Osteoblast (primary cell): ENCODE measurements around the gene MEOX2. TPM values are rescaled to one million over a fixed set of nuclear protein-coding genes. Genes with fewer than 3 reads are reported as not detected.

Source experiments
- DNase-seq: peaks from one replicate; pipeline ENCODE4 v3.0.0; 2011; ENCODE audit warnings: low spot score, mixed read lengths; ENCODE audit not compliant: insufficient read length; ENCODE audit errors: missing footprints
- H2AFZ ChIP-seq: 2 replicates; pipeline ENCODE4 v1.6.0; 2011; ENCODE audit warnings: mild to moderate bottlenecking, low read length
- H3K27ac ChIP-seq: 2 replicates; pipeline ENCODE4 v1.5.1; 2011; ENCODE audit warnings: mild to moderate bottlenecking, low read depth, low read length, moderate library complexity
- H3K27me3 ChIP-seq: 2 replicates; pipeline ENCODE4 v1.6.0; 2012; ENCODE audit warnings: mild to moderate bottlenecking, control low read depth, inconsistent platforms, low read length, moderate library complexity; ENCODE audit not compliant: insufficient read depth
- H3K36me3 ChIP-seq: 2 replicates; pipeline ENCODE4 v1.5.1; 2011; ENCODE audit warnings: mild to moderate bottlenecking, low read length, control low read depth, moderate library complexity; ENCODE audit not compliant: insufficient read depth
- H3K4me1 ChIP-seq: 2 replicates; pipeline ENCODE4 v1.5.1; 2011; ENCODE audit warnings: mild to moderate bottlenecking, low read length, control low read depth, moderate library complexity; ENCODE audit not compliant: insufficient read depth
- H3K4me2 ChIP-seq: 2 replicates; pipeline ENCODE4 v1.6.0; 2011; ENCODE audit warnings: mild to moderate bottlenecking, low read length; ENCODE audit not compliant: insufficient read depth
- H3K4me3 ChIP-seq: fragments of 200-600 bp; sonication (generic); 3 replicates; pipeline ENCODE4 v1.5.1; 2012; ENCODE audit warnings: mild to moderate bottlenecking, low read length, inconsistent platforms; ENCODE audit not compliant: insufficient read depth
- H3K79me2 ChIP-seq: 2 replicates; pipeline ENCODE4 v1.6.0; 2012; ENCODE audit warnings: mild to moderate bottlenecking, low read length, control low read depth, inconsistent platforms; ENCODE audit not compliant: insufficient read depth
- H3K9me3 ChIP-seq: 2 replicates; pipeline ENCODE4 v1.5.1; 2011; ENCODE audit warnings: low read depth, low read length, control low read depth
- H4K20me1 ChIP-seq: 2 replicates; pipeline ENCODE4 v1.6.0; 2012; ENCODE audit warnings: mild to moderate bottlenecking, low read length, control low read depth; ENCODE audit not compliant: insufficient read depth
- CTCF ChIP-seq: IDR thresholded peaks from 2 replicates; pipeline ENCODE4 v1.5.1; 2011; ENCODE audit warnings: mild to moderate bottlenecking, low read depth, low read length, moderate library complexity; ENCODE audit errors: extremely low read depth
- total RNA-seq: library from RNA; depleted of rRNA; stranded (reverse); fragments of >200 nt; gene quantifications from 2 replicates; pipeline ENCODE4 v1.2.3, GENCODE V29; 2012

Gene MEOX2
- total RNA-seq, 1 donor: 4.7 TPM

- DNase-seq: no peak
- Histone ChIP-seq H3K79me2 (peaks cover 5% of the 10 kb centered on the region), H4K20me1 (no peaks in the 10 kb centered on the region), H3K27me3 (no peaks in the 10 kb centered on the region), H3K27ac (no peak overlapping the region), H3K4me3 (no peak overlapping the region), H2AFZ (no peak overlapping the region), H3K4me2 (no peak overlapping the region), H3K9me3 (no peaks in the 10 kb centered on the region), H3K36me3 (no peaks in the 10 kb centered on the region), H3K4me1 (no peaks in the 10 kb centered on the region)
- TF ChIP-seq CTCF: no peak
Observed at GRCh38 chr7:15674586-15674985, 11.9 kb downstream of the MEOX2 start.

- Histone ChIP-seq H2AFZ (no peak overlapping the region), H4K20me1 (no peaks in the 10 kb centered on the region), H3K79me2 (no peaks in the 10 kb centered on the region), H3K4me3 (no peak overlapping the region), H3K9me3 (no peaks in the 10 kb centered on the region), H3K4me2 (no peak overlapping the region), H3K27ac (no peak overlapping the region), H3K27me3 (no peaks in the 10 kb centered on the region), H3K36me3 (no peaks in the 10 kb centered on the region), H3K4me1 (no peaks in the 10 kb centered on the region)
- no peak for DNase-seq
- no peak for TF ChIP-seq CTCF
Observed at GRCh38 chr7:15669443-15670090, 16.9 kb downstream of the MEOX2 start.

DNA sequence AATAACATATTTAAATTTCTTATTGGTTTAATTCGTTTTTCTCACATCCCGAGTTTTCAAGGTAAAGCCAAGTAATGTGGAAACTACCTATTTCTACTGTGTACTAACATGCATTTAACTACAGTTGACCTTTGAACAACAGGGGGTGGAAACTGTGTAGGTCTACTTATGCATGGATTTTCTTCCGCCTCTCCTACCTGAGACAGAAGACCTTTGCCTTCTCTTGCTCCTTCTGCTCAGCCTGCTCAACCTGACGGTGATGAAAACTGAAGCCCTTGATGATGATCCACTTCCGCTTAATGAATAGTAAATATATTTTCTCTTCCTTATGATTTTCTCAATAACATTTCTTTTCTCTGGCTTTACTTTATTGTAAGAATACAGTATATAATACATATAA is 18.5 kb downstream of the MEOX2 start:
- H2AFZ ChIP-seq: no peak overlapping the region
- no peaks in the 10 kb centered on the region for H3K36me3 ChIP-seq
- no peak for DNase-seq
- no peak overlapping the region for H3K4me3 ChIP-seq
- H3K9me3 ChIP-seq: no peaks in the 10 kb centered on the region
- H3K4me2 ChIP-seq: no peak overlapping the region
- no peaks in the 10 kb centered on the region for H3K27me3 ChIP-seq
- TF ChIP-seq CTCF: no peak
- no peaks in the 10 kb centered on the region for H4K20me1 ChIP-seq
- no peaks in the 10 kb centered on the region for H3K79me2 ChIP-seq
- no peaks in the 10 kb centered on the region for H3K4me1 ChIP-seq
- no peak overlapping the region for H3K27ac ChIP-seq

DNA sequence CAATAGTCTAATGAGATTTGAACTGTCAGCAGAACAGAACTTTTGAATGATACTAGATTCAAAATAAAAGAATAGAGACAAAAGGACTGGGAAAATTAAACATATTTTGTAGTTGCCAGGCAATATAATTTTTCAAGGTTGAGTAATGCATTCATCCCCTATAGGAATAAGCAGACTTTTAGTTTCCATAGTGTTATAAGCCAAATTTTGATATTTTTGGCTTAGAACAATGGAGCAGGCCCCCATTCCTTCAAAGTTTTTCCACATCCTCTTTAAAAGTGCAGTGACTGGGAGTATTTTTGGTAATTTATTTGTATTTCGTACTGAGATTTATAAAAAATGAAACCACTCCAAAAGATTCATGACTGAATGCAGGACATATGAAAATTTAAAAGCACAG is 24.0 kb downstream of the MEOX2 start:
- no peaks in the 10 kb centered on the region for H3K36me3 ChIP-seq
- H3K4me3 ChIP-seq: no peak overlapping the region
- no peaks in the 10 kb centered on the region for H3K4me1 ChIP-seq
- H3K27me3 ChIP-seq: no peaks in the 10 kb centered on the region
- no peaks in the 10 kb centered on the region for H3K9me3 ChIP-seq
- DNase-seq: no peak
- no peaks in the 10 kb centered on the region for H3K79me2 ChIP-seq
- peak overlapping the region; percentile 60 for H2AFZ ChIP-seq
- H4K20me1 ChIP-seq: no peaks in the 10 kb centered on the region
- no peak for TF ChIP-seq CTCF
- H3K27ac ChIP-seq: no peak overlapping the region
- H3K4me2 ChIP-seq: peak overlapping the region; percentile 37
